Sigmoid colon (tissue), 7 donors: ENCODE results near the gene SELENOS. TPM values are rescaled to one million over a fixed set of nuclear protein-coding genes. Genes with fewer than 3 reads are reported as not detected.

ENCODE experiments used
- DNase-seq: peaks from one replicate; pipeline ENCODE4 v3.0.0-alpha.2; 2019
- H3K27ac ChIP-seq, 4 donors: fragments of 200-600 bp; sonication (generic); one replicate each; pipeline ENCODE4 v1.5.1; 2016 to 2019; ENCODE audit warnings: mild to moderate bottlenecking in 1 of 4
- H3K27me3 ChIP-seq, 3 donors: fragments of 200-600 bp; sonication (generic); one replicate each; pipeline ENCODE4 v1.5.1; 2019; ENCODE audit warnings: mild to moderate bottlenecking in 1 of 3
- H3K36me3 ChIP-seq, 4 donors: fragments of 200-600 bp; sonication (generic); one replicate each; pipeline ENCODE4 v1.5.1; 2016 to 2019
- H3K4me1 ChIP-seq, 4 donors: fragments of 200-600 bp; sonication (generic); one replicate each; pipeline ENCODE4 v1.5.1; 2017 to 2019
- H3K4me3 ChIP-seq, 4 donors: fragments of 200-600 bp; sonication (generic); one replicate each; pipeline ENCODE4 v1.5.1; 2017 to 2019; ENCODE audit warnings: mild to moderate bottlenecking in 2 of 4, moderate library complexity in 1 of 4
- H3K9me3 ChIP-seq, 4 donors: fragments of 200-600 bp in 3 of 4; sonication (generic) in 3 of 4; one replicate each; pipeline versions ENCODE4 v1.5.1 to v1.6.1; 2013 to 2019
- EP300 ChIP-seq, 4 donors: sonication (generic); formaldehyde crosslinking; IDR thresholded peaks; one replicate each; pipeline ENCODE4 v1.6.1; 2017; ENCODE audit warnings: antibody characterized with exemption in 4 of 4
- POLR2A ChIP-seq, 2 donors: fragments of 450-650 bp; IDR thresholded peaks; one replicate each; pipeline ENCODE4 v1.6.1; 2016; ENCODE audit warnings: antibody characterized with exemption in 2 of 2, mild to moderate bottlenecking in 2 of 2, moderate library complexity in 2 of 2
- POLR2AphosphoS5 ChIP-seq, 4 donors: sonication (generic); formaldehyde crosslinking; IDR thresholded peaks; one replicate each; pipeline ENCODE4 v1.6.1; 2017; ENCODE audit warnings: antibody characterized with exemption in 4 of 4
- WGBS, 2 donors: extraction: QIAGEN DNeasy Blood & Tissue Kit; methylation state at CpG; one replicate each; pipeline ENCODE4 v1.1.7; 2013; 5-methylcytosine and 5-hydroxymethylcytosine counted together
- intact Hi-C: fragments of 100-400 bp; cut with DNase I; formaldehyde crosslinking; loops from one replicate; pipeline ENCODE4 v1.15.1; 2023
- polyA plus RNA-seq, 3 donors: library from polyadenylated mRNA; stranded (reverse); fragments of 200-250 nt; gene quantifications; one replicate each; pipeline ENCODE4 v1.2.3, GENCODE V29; 2013
- total RNA-seq, 4 donors: library from RNA; depleted of rRNA; stranded (reverse); fragments of >200 nt; gene quantifications; one replicate each; pipeline ENCODE4 v1.1.0, GENCODE V29; 2016
- TF ChIP-seq, protein P1 (sequence below), 4 experiments: fragments of 450-650 bp in 3 of 4; fragments of 200-600 bp in 1 of 4; IDR thresholded peaks; one replicate each; pipeline ENCODE4 v1.5.1; 2016 to 2019; ENCODE audit warnings: antibody characterized with exemption in 4 of 4, mild to moderate bottlenecking in 3 of 4, moderate library complexity in 2 of 4
- donor health status: healthy with polysubstance abuse.
- donor health status: Bipolar disorder and iron deficiency.
- donor health status: healthy.

SELENOS gene
- total and polyA plus RNA-seq, 7 donors, result 39.3 to 127 (median 55.9) TPM

DNA sequence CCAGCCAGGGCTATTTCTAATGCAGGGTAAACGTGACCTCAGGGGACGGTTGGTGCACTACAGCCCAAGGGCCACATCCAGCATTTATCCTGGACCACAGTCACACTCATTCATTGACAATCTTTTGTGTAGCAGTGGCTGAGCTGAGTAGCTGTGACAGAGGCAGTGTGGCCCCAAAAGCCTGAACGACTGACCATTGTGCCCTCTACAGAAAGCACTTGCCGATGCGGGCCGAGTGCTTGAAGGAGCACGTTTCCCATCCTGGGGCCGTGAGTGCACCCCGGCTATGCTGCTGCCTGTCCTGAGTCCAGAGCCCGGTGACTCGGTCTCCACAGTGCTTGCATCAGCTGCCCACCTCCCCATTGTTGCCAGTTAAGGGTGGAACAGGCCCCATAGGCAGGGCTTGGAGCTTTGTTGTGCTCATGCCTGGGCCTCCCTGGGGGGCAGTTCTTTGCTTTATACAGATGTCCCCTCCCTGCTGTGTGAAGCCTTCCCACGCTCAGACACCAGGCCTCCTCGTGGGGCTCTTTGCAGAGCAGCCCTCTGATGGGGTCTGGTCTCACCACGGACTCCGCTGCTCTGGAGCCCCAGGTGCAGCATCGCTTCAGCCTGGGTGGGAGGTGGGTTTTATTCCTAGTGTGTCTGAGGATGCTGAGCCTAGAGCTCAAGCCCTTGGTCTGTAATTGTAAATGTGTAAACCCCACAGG lies 30.8 kb upstream of the SELENOS start:
- Histone ChIP-seq H3K4me1 (no peaks in the 10 kb centered on the region), H3K4me3 (no peak overlapping the region), H3K27ac (no peak overlapping the region), H3K27me3 (peaks cover 0 to 15% (median 0%) of the 10 kb centered on the region in 3 donors), H3K9me3 (no peaks in the 10 kb centered on the region), H3K36me3 (no peaks in the 10 kb centered on the region)
- TF ChIP-seq POLR2AphosphoS5 (IDR thresholded peaks at IDR 0.05) (no peak), EP300 (IDR thresholded peaks at IDR 0.05) (no peak), POLR2A (IDR thresholded peaks at IDR 0.05) (no peak)
- TF ChIP-seq, protein P1, sequence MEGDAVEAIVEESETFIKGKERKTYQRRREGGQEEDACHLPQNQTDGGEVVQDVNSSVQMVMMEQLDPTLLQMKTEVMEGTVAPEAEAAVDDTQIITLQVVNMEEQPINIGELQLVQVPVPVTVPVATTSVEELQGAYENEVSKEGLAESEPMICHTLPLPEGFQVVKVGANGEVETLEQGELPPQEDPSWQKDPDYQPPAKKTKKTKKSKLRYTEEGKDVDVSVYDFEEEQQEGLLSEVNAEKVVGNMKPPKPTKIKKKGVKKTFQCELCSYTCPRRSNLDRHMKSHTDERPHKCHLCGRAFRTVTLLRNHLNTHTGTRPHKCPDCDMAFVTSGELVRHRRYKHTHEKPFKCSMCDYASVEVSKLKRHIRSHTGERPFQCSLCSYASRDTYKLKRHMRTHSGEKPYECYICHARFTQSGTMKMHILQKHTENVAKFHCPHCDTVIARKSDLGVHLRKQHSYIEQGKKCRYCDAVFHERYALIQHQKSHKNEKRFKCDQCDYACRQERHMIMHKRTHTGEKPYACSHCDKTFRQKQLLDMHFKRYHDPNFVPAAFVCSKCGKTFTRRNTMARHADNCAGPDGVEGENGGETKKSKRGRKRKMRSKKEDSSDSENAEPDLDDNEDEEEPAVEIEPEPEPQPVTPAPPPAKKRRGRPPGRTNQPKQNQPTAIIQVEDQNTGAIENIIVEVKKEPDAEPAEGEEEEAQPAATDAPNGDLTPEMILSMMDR (IDR thresholded peaks at IDR 0.05), result no peak
- 86% methylated on average over 16 of the region's 16 CpGs for WGBS, 2 donors
- peak; percentile 55 for DNase-seq
- intact Hi-C loops, result no loop called here

GRCh38 chr15:101307048-101307896 lies 30.0 kb upstream of the SELENOS start:
- TF ChIP-seq POLR2A (IDR thresholded peaks at IDR 0.05) (no peak), POLR2AphosphoS5 (IDR thresholded peaks at IDR 0.05) (no peak), EP300 (IDR thresholded peaks at IDR 0.05) (no peak)
- TF ChIP-seq, protein P1 (IDR thresholded peaks at IDR 0.05), result no peak
- H3K4me1 ChIP-seq, result no peaks in the 10 kb centered on the region
- peak; percentile 46 for DNase-seq
- H3K36me3 ChIP-seq, result no peaks in the 10 kb centered on the region
- H3K27me3 ChIP-seq, result peaks cover 0 to 15% (median 0%) of the 10 kb centered on the region in 3 donors
- intact Hi-C loops, result no loop called here
- H3K9me3 ChIP-seq, result no peaks in the 10 kb centered on the region
- WGBS, 2 donors, result 84 to 86% methylated on average over 24 of the region's 24 CpGs
- no peak overlapping the region for H3K4me3 ChIP-seq
- no peak overlapping the region for H3K27ac ChIP-seq

GRCh38 chr15:101306341-101307047 lies 29.2 kb upstream of the SELENOS start:
- DNase-seq, result no peak
- 80 to 84% methylated on average over 10 of the region's 10 CpGs for WGBS, 2 donors
- peaks cover 0 to 15% (median 0%) of the 10 kb centered on the region in 3 donors for H3K27me3 ChIP-seq
- H3K27ac ChIP-seq, result no peak overlapping the region
- H3K4me3 ChIP-seq, result no peak overlapping the region
- H3K36me3 ChIP-seq, result no peaks in the 10 kb centered on the region
- no peaks in the 10 kb centered on the region for H3K4me1 ChIP-seq
- TF ChIP-seq, protein P1 (IDR thresholded peaks at IDR 0.05), result no peak
- TF ChIP-seq EP300 (IDR thresholded peaks at IDR 0.05), result no peak
- no peak for TF ChIP-seq POLR2AphosphoS5 (IDR thresholded peaks at IDR 0.05)
- no peak for TF ChIP-seq POLR2A (IDR thresholded peaks at IDR 0.05)
- H3K9me3 ChIP-seq, result no peaks in the 10 kb centered on the region
- intact Hi-C loops, result no loop called here

DNA sequence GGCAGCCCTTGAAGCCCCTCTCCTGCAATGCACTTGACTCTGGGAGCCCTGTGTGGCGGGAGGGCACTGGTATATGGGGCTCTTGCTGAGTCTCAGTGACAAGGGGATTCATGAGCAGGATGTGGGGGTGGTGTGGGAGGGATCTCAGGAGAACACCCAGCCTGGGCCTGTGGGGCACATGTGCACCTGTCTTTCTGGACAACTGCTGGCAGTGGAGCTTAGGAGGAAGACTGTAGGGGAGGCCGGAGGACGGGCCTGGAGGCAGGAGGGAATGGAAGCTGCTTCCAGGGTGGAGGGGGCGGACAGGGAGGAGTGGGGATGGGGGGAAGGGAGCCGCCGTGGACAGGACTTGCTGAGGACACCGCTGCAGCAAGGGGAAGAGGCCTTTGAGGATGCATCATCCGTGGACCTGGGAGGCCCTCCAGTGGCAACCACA lies 28.6 kb upstream of the SELENOS start:
- Histone ChIP-seq H3K9me3 (no peaks in the 10 kb centered on the region), H3K27ac (no peak overlapping the region), H3K4me3 (no peak overlapping the region), H3K27me3 (peaks cover 0 to 15% (median 0%) of the 10 kb centered on the region in 3 donors), H3K36me3 (no peaks in the 10 kb centered on the region), H3K4me1 (no peaks in the 10 kb centered on the region)
- 84 to 89% methylated on average over 8 of the region's 8 CpGs for whole genome bisulfite sequencing, 2 donors
- no peak for TF ChIP-seq POLR2AphosphoS5 (IDR thresholded peaks at IDR 0.05)
- TF ChIP-seq POLR2A (IDR thresholded peaks at IDR 0.05), result no peak
- TF ChIP-seq EP300 (IDR thresholded peaks at IDR 0.05), result no peak
- TF ChIP-seq, protein P1 (IDR thresholded peaks at IDR 0.05), result no peak
- DNase-seq, result no peak
- intact Hi-C loops, result no loop called here
